Hepatic stellate cell (primary cell): ENCODE results near the gene CSNK1G1.
"Not testable (repeated sequence)": the region's sequence is repeated elsewhere in the genome, so short reads cannot be mapped to it uniquely, and the experiment has no call there.

Source experiments
- DNase-seq: peaks from one replicate; pipeline ENCODE4 v3.0.0; 2011; ENCODE audit warnings: low spot score

CSNK1G1 gene

DNA sequence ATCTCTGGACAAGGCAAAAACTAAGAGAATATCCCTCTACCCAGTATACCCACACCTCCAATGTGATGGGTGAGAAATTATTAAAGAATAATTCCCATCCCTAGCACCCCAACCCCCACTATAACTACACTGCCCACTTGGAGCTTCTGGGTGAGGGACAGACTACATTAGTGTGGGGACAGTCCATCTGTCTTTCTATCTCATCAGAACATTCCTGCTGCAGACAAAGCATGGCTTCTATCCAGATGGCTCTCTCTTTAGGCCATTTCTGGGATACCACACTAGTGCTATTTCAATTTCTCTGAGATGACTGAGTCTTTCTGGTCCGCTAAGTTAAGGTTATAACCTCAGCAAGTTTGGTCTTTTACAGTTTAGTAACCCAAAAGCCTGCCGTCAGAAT, 6.6 kb downstream of the CSNK1G1 start:
- DNase-seq = no peak

DNA sequence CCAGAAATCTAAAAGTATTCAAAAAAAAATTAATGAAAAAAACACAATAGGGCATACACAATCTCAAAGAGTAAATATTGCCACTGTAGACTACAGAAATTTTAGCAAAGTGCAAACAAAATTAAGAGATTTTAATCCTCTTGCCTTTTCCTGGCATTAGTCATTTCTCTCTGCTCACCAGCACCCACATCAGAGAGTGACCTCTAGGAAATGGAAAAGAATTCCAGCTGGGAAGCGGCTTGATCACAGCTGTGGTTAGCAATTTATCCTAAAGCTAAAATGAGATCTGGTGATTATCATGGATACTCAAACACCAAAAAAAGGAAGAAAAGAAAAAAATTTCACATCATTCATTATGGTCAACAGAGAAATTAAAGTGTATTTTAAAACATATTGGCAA, 7.5 kb downstream of the CSNK1G1 start:
- DNase-seq = no peak

DNA sequence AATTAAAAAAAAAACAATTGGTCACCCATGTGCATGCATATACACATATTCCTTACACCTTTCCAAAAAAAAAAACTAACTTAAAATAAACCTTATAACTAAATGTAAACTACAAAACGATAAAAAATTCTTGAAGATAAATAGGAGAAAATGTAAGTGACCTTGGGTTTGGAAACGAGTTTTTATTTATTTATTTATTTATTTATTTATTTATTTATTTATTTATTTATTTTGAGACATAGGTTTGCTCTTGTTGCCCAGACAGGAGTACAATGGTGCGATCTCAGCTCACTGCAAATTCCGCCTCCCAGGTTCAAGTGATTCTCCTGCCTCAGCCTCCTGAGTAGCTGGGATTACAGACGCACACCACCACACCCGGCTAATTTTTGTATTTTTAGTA, 9.7 kb downstream of the CSNK1G1 start:
- not testable (repeated sequence) for DNase-seq

DNA sequence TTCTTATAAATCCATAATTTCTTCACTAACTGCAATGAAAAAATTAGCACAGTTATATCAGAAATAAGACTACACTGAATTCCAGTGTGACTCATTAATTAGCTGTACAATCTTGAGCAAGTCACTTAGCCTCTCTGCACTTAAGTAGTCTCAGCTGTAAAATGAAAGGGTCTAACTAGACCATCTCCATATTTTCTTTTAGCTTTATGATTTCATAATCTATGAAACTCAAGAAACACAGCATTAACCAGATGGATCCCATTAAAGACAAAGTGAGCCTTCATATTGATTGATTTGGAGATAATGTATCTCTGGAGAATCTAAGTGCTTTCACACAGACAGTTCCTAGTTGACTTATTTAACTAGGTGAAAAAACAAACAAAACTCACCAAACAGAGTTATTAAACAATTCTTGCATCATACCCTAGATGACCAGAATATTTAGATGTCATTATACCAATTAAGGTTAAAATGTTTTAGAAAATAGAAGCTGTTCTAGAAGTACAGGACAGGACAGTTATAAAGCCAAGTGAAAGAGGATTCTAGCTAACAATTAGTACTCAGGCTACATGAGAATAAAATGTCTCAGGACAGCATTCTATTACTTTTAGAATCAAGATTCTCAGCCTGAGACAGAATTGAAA, 11.2 kb downstream of the CSNK1G1 start:
- no peak for DNase-seq

DNA sequence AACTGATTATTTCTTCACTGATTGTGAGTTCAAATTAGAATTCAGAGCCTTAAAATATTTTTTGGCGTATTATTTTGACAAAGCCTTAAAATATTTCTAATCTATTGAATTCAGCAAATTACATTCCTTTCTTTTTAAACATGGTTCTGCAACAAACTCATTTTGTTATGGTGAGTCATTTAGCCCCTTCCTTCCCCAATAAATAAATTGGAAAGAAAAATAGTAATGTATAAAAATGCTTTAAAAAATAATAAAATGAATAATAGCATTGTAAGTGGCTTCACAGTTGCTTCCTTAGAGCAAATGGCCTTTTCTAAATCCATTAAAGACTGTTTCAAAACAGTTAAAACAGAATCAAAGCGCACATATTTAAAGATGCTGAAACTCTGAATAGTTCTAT, 12.1 kb downstream of the CSNK1G1 start:
- DNase-seq = no peak

DNA sequence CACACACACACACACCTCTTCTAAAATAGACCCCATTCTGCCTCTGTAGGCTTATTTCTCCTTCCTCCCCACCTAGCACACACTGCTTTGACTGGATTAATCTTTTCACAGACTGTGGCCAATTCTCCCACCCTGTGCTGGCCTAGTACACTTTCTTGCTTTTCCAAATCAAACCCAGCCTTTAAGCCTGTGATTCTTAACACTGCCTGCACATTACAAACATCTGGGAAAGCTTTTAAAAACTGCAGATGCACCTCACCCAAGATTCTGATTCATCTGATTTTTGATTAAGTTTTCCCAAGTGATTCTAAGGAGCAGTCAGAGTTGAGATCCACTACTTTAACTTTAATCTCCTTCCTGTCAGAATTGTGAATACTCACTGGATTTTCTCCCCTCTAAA, 12.8 kb downstream of the CSNK1G1 start:
- no peak for DNase-seq

DNA sequence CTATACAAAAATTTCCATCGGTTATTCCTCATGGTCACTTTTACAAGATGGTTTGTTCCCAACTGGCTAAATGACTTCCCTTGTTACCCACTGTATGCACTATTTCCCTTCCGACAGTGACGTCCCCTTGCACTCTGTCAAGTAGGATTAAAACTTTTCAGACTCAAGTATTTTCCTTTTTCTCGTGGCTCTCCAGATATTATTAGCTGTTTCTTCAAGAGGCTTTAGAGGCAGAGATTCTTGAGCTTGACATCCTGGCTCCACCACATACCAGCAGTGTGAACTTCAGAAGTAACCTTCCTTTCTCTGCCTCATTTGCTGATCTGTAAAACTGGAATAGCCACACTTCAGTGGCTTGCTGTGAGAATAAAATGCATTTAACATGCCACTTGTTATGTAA, 14.0 kb downstream of the CSNK1G1 start:
- DNase-seq = no peak

DNA sequence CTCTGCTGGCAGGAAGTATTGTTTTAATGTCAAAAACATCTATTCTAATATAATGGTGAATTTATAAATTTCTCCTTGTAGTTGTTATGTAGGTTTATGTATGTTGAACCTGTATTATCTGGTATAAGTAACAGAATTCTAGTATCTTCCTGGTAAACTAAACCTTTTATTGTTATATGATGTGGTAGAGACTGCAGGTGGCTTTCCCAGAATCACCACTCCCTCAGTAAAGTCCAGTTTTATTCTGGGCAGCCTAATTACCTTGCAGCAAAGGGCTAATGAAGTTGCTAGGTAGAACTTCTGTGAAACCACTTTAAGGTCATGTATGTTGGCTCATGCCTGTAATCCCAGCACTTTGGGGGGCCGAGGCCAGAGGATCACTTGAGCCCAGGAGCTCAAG, 15.6 kb downstream of the CSNK1G1 start:
- no peak for DNase-seq

DNA sequence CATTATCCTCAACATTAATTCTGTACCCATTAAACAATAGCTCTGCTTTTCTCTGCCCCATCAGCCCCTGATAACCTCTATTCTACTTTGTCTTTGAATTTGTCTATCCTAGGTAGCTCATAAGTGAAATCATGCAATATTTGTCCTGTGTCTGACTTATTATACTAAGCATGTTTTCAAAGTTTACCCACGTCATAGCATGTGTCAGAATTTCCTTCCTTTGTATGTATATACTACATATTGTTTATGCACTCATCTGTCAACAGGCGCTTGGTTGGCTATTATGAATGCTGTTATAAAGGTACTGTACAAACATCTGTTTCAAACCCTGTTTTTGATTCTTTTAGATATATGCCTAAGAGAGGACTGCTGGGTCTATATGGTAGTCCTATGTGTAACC, 18.2 kb downstream of the CSNK1G1 start:
- DNase-seq = no peak

DNA sequence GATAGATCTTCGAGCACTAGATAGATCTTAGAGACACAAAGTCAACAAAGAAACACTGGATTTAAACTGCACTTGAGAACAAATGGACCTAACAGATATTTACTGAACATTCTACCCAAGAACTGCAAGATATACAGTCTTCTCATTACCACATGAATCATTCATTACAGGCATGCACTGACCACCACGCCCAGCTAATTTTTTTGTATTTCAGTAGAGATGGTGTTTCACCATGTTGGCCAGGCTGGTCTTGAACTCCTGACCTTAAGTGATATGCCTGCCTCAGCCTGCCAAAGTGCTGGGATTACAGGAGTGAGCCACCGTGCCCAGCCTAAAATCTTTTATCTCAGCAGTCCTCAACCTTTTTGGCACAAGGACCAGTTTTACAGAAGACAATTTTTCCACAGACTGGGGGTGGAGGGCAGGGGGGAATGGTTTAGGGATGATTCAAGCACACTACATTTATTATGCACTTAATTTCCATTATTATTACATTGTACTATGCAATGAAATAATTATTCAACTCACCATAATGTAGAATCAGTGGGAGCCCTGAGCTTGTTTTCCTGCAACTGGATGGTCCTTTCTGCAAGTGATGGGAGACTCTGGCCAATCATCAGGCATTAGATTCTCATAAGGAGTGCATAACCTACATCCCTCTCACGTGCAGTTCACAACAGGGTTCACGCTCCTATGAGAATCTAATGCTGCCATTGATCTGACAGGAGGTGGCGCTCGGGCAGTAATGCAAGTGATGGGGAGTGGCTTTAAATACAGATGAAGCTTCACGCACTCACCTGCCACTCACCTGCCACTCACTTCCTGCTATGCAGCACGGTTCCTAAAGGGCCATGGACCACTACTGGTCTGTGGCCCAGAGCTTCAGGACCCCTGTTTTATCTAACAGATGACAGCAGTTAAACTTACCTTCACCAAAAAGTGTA, 21.7 kb downstream of the CSNK1G1 start:
- no peak for DNase-seq

DNA sequence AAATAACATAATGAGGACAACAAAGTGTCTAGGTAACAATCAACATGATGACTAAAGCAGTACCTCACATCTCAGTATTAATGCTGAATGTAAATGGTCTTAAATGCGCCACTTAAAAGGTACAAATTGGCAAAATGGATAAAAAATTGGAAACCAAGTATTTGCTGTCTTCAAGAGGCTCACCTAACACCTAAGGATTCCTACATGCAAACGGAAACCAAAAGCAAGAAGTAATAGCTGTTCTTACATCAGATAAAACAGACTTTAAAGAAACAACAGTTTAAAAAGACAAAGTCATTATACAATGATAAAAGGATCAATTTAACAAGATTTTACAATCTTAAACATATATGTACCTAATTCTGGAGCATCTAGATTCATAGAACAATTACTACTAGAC, 22.5 kb downstream of the CSNK1G1 start:
- DNase-seq = no peak

DNA sequence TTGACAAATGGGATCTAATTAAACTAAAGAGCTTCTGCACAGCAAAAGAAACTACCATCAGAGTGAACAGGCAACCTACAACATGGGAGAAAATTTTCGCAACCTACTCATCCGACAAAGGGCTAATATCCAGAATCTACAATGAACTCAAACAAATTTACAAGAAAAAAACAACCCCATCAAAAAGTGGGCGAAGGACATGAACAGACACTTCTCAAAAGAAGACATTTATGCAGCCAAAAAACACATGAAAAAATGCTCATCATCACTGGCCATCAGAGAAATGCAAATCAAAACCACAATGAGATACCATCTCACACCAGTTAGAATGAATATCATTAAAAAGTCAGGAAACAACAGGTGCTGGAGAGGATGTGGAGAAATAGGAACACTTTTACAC, 24.3 kb downstream of the CSNK1G1 start:
- DNase-seq = not testable (repeated sequence)

DNA sequence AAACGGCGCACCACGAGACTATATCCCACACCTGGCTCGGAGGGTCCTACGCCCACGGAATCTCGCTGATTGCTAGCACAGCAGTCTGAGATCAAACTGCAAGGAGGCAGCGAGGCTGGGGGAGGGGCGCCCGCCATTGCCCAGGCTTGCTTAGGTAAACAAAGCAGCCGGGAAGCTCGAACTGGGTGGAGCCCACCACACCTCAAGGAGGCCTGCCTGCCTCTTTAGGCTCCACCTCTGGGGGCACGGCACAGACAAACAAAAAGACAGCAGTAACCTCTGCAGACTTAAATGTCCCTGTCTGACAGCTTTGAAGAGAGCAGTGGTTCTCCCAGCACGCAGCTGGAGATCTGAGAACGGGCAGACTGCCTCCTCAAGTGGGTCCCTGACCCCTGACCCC, 29.0 kb downstream of the CSNK1G1 start:
- not testable (repeated sequence) for DNase-seq

DNA sequence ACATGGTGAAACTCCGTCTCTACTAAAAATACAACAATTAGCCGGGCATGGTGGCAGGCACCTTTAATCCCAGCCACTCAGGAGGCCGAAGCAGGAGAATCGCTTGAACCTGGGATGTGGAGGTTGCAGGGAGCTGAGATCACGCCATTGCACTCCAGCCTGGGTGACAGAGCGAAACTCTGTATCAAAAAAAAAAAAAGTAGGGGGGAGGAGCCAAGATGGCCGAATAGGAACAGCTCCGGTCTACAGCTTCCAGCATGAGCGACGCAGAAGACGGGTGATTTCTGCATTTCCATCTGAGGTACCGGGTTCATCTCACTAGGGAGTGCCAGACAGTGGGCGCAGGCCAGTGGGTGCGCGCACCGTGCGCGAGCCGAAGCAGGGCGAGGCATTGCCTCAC, 29.5 kb downstream of the CSNK1G1 start:
- not testable (repeated sequence) for DNase-seq

DNA sequence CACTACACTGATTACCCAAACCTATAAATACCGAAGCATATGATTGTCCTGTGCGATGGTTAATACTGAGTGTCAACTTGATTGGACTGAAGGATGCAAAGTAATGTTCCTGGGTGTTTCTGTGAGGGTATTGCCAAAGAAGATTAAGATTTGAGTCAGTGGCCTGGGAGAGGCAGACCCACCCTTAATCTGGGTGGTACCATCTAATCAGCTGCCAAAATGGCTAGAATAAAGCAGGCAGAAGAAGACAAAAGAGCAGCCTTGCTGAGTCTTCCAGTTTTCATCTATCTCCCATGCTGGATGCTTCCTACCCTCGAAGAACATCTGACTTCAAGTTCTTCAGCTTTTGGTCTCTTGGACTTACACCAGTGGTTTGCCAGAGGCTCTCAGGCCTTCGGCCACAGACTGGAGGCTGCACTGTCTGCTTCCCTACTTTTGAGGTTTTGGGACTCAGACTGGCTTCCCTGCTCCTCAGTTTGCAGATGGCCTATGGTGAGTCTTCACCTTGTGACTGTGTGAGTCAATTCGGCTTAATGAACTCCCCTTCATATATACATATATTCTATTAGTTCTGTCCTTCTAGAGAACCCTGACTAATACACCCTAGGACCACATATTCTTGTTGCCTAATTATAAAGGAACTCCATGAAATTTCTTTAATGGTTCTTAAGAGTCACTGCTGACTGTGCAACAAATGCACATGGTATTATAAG, 31.7 kb downstream of the CSNK1G1 start:
- DNase-seq = no peak

DNA sequence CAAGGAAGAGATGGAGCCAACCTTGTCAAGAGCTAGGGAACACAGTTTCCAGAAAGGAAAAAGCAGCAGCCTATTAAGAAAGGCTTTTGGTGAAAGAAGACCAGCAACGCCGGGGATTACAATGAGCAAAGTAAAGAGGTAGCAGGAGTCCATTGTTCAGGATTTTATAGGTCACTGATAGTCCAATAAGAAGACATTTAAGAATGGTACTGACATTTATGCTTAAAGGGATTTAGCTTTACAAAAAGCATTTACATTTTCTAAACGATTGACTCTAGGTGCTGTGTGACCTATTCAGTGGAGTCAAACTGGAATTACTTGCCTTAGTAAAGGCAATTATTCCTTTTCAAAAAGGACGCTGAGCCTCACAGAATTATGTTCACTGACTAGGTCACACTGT, 40.8 kb downstream of the CSNK1G1 start:
- DNase-seq = no peak

DNA sequence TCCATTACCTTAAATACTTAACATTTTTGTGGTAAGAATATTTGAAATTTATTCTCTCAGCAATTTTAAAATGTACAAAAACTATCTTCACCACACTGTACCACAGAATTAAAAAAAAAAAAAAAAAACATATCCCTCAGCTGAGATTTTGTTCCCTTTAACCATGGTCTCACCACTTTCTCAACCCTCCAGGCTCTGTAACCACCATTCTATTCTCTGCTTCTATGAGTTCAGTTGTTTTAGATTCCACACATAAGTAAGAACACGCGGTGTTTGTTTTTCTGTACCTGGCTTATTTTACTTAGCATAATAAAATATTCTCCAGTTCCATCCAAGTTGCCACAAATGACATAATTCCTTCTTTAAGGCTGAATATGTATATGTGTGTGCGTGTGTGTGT, 41.5 kb downstream of the CSNK1G1 start:
- no peak for DNase-seq

DNA sequence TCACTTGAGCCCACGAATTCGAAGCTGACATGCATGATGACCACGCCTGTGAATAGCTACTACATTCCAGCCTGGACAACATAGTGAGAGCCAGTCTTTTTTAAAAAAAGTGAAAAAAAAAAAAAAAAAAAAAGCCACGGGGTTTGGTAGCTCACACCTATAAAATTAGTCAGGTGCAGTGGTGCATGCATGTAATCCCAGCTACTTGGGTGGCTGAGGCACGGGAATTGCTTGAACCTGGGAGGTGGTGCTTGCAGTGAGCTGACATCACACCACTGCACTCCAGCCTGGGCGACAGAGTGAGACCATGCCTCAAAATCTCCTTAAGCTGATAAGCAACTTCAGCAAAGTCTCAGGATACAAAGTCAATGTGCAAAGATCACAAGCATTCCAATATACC, 44.4 kb downstream of the CSNK1G1 start:
- DNase-seq = no peak

DNA sequence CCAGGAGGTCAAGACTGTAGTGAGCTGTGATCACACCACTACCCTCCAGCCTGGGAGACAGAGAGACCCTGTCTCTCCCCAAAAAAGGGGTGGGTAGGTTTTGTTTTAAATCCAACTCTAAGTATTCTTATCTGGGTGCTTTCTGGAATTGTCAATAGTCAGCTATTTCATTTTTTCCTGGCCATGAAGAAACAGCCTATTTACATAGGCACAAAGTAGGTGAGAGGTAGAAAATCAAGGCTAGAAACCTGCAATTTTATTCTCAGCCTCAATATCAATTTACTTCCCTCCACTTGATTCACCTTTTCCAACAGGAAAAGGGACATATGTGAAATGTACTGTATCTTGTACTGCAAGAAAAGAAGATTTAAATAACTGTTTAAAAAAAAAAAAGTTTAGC, 45.9 kb downstream of the CSNK1G1 start:
- no peak for DNase-seq

DNA sequence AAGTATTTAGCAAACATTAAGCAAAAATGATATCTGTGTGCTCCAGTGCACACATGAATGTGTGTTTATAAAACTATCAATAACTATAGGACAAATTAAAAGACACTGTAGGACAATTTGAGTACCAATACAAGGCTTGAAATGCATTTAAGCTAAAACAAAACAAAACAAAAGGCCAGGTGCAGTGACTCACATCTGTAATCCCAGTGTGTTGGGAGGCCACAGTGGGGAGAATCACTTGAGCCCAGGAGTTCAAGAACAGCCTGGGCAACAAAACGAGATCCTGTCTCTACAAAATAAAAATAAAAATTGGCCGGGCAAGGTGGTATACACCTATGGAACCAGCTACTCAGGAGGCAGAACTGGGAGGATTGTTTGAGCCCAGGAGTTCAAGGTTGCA, 50.7 kb downstream of the CSNK1G1 start:
- DNase-seq = no peak

DNA sequence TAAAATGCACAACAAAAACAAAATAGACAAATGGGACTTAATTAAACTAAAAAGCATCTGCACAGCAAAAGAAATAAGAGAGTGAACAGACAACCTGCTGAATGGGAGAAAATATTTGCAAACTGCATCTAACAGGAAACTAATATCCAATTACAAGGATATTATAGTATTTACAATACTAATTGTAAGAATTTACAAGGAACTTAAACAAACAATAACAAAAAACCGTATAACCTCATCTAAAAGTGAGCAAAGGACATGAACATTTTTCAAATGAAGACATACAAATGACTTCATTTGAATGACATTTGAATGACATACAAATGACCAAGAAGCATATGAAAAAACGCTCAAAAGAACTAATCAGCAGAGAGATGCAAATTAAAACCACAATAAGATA, 66.4 kb downstream of the CSNK1G1 start:
- DNase-seq = no peak

DNA sequence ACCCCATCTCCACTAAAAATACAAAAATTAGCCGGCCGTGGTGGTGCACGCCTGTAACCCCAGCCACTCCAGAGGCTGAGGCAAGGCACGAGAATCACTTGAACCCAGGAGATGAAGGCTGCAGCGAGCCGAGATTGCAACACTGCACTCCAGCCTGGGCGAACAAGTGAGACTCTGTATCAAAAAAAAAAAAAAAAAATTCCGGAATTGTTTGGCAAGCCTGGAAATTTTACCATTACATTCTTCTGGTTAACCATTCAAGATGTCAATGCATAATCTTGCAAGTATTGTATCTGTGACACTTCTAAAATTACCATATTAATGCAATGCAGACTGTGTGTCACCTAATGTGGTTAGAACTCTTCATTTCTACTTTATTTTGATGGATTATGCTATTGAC, 67.0 kb downstream of the CSNK1G1 start:
- DNase-seq = no peak

DNA sequence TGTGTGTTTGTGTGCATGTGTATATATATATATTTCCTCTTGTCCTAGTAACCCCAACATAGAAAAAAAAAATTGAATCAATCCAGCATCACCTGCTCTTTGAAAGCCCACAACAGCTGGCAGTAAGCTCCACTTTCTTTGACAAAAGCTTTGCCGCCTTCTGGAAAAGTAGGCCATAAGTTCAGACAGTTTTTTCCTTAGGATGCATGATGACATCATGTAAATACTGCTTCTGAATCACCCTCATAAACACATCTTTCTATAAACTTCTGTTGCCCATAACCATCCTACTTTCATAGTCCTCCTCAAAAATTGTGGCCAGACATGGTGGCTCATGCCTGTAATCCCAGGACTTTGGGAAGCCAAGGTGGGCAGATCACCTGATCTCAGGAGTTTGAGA, 67.4 kb downstream of the CSNK1G1 start:
- no peak for DNase-seq
